ENCODE data around the gene SCO2. TPM values are rescaled to one million over a fixed set of nuclear protein-coding genes. Genes with fewer than 3 reads are reported as not detected.

Gene SCO2, protein sequence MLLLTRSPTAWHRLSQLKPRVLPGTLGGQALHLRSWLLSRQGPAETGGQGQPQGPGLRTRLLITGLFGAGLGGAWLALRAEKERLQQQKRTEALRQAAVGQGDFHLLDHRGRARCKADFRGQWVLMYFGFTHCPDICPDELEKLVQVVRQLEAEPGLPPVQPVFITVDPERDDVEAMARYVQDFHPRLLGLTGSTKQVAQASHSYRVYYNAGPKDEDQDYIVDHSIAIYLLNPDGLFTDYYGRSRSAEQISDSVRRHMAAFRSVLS
- 1.7 TPM for polyA plus RNA-seq (2013, experiment 1 of 2)
- 0.91 TPM for polyA plus RNA-seq (2013, experiment 2 of 2)

- peak within 1 kb of the TSS; percentile 84 for H3K27ac ChIP-seq (ENCODE audit: low read depth, low read length, severe bottlenecking)
- H3K9me3 ChIP-seq (ENCODE audit: control insufficient read depth, low read length), result no peaks in the 10 kb centered on the region
- 0 to 1% methylated on average over 56 to 74 of the region's 84 CpGs for WGBS, 2 experiments (ENCODE audit: insufficient coverage in 2 of 2)
- peaks cover 8% of the 10 kb centered on the region for H3K4me1 ChIP-seq (ENCODE audit: control insufficient read depth, insufficient read depth, low read length, poor library complexity, severe bottlenecking)
- peak within 1 kb of the TSS; percentile 70 for H3K4me3 ChIP-seq (ENCODE audit: extremely low read depth, insufficient read depth, low read length, poor library complexity, severe bottlenecking)
- peaks cover 36% of the 10 kb centered on the region for H3K36me3 ChIP-seq (ENCODE audit: control insufficient read depth, insufficient read depth, low read length)
Measured at GRCh38 chr22:50525104-50525857, at the start of gene SCO2. SCO2 (minus strand) TSS chr22:50525598; CDS start chr22:50524411, 1,187 bp downstream.

GRCh38 chr22:50574383-50574755 lies 49.0 kb upstream of the SCO2 start:
- 96 to 100% methylated on average over 10 to 11 of the region's 11 CpGs for WGBS, 2 experiments (ENCODE audit: insufficient coverage in 2 of 2)

GRCh38 chr22:50573491-50574382 lies 48.3 kb upstream of the SCO2 start:
- no peaks in the 10 kb centered on the region for H3K4me1 ChIP-seq (ENCODE audit: control insufficient read depth, insufficient read depth, low read length, poor library complexity, severe bottlenecking)
- H3K9me3 ChIP-seq (ENCODE audit: control insufficient read depth, low read length), result no peaks in the 10 kb centered on the region
- 94 to 98% methylated on average over 20 to 24 of the region's 26 CpGs for WGBS, 2 experiments (ENCODE audit: insufficient coverage in 2 of 2)
- H3K36me3 ChIP-seq (ENCODE audit: control insufficient read depth, insufficient read depth, low read length), result peaks cover 61% of the 10 kb centered on the region
- no peak overlapping the region for H3K27ac ChIP-seq (ENCODE audit: low read depth, low read length, severe bottlenecking)
- no peak overlapping the region for H3K4me3 ChIP-seq (ENCODE audit: extremely low read depth, insufficient read depth, low read length, poor library complexity, severe bottlenecking)

More at GRCh38 chr22:50574383-50574755, 49.0 kb upstream of the SCO2 start:
- Histone ChIP-seq H3K36me3 (ENCODE audit: control insufficient read depth, insufficient read depth, low read length) (peaks cover 62% of the 10 kb centered on the region), H3K4me3 (ENCODE audit: extremely low read depth, insufficient read depth, low read length, poor library complexity, severe bottlenecking) (no peak overlapping the region), H3K9me3 (ENCODE audit: control insufficient read depth, low read length) (no peaks in the 10 kb centered on the region), H3K4me1 (ENCODE audit: control insufficient read depth, insufficient read depth, low read length, poor library complexity, severe bottlenecking) (no peaks in the 10 kb centered on the region), H3K27ac (ENCODE audit: low read depth, low read length, severe bottlenecking) (no peak overlapping the region)

DNA sequence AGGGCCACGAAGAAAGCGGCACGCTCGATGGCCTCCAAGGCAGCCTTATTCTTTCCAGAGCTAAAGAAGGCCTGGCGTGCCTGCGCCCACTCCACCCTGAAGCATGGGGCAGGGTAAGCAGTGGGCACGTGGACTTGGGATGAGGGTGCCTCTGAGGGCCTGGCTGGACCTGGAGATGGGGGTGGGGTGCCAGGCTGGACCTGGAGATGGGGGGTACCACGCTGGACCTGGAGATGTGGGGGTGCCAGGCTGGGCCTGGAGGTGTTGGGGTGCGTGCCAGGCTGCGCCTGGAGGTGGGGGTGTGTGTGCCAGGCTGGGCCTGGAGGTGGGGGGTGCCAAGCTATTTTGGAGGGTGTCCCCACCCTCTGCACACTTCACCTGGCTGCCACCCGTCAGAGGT lies 47.6 kb upstream of the SCO2 start:
- Histone ChIP-seq H3K27ac (ENCODE audit: low read depth, low read length, severe bottlenecking) (no peak overlapping the region), H3K36me3 (ENCODE audit: control insufficient read depth, insufficient read depth, low read length) (peaks cover 58% of the 10 kb centered on the region), H3K4me1 (ENCODE audit: control insufficient read depth, insufficient read depth, low read length, poor library complexity, severe bottlenecking) (no peaks in the 10 kb centered on the region), H3K4me3 (ENCODE audit: extremely low read depth, insufficient read depth, low read length, poor library complexity, severe bottlenecking) (no peak overlapping the region), H3K9me3 (ENCODE audit: control insufficient read depth, low read length) (no peaks in the 10 kb centered on the region)
- 99 to 100% methylated on average over 6 to 8 of the region's 11 CpGs for WGBS, 2 experiments (ENCODE audit: insufficient coverage in 2 of 2)

- H3K27ac ChIP-seq (ENCODE audit: low read depth, low read length, severe bottlenecking), result no peak overlapping the region
- H3K4me3 ChIP-seq (ENCODE audit: extremely low read depth, insufficient read depth, low read length, poor library complexity, severe bottlenecking), result no peak overlapping the region
- no peaks in the 10 kb centered on the region for H3K4me1 ChIP-seq (ENCODE audit: control insufficient read depth, insufficient read depth, low read length, poor library complexity, severe bottlenecking)
- no peaks in the 10 kb centered on the region for H3K9me3 ChIP-seq (ENCODE audit: control insufficient read depth, low read length)
- peaks cover 58% of the 10 kb centered on the region for H3K36me3 ChIP-seq (ENCODE audit: control insufficient read depth, insufficient read depth, low read length)
- 92 to 94% methylated on average over 21 to 22 of the region's 26 CpGs for WGBS, 2 experiments (ENCODE audit: insufficient coverage in 2 of 2)
Measured at GRCh38 chr22:50571264-50572175, 46.1 kb upstream of the SCO2 start.

- Histone ChIP-seq H3K4me1 (ENCODE audit: control insufficient read depth, insufficient read depth, low read length, poor library complexity, severe bottlenecking) (no peaks in the 10 kb centered on the region), H3K9me3 (ENCODE audit: control insufficient read depth, low read length) (no peaks in the 10 kb centered on the region), H3K36me3 (ENCODE audit: control insufficient read depth, insufficient read depth, low read length) (peaks cover 53% of the 10 kb centered on the region), H3K27ac (ENCODE audit: low read depth, low read length, severe bottlenecking) (no peak overlapping the region), H3K4me3 (ENCODE audit: extremely low read depth, insufficient read depth, low read length, poor library complexity, severe bottlenecking) (no peak overlapping the region)
- 92 to 94% methylated on average over 11 to 12 of the region's 12 CpGs for WGBS, 2 experiments (ENCODE audit: insufficient coverage in 2 of 2)
Measured at GRCh38 chr22:50570861-50571260, 45.5 kb upstream of the SCO2 start.

- Histone ChIP-seq H3K4me3 (ENCODE audit: extremely low read depth, insufficient read depth, low read length, poor library complexity, severe bottlenecking) (no peak overlapping the region), H3K4me1 (ENCODE audit: control insufficient read depth, insufficient read depth, low read length, poor library complexity, severe bottlenecking) (no peaks in the 10 kb centered on the region), H3K27ac (ENCODE audit: low read depth, low read length, severe bottlenecking) (no peak overlapping the region), H3K36me3 (ENCODE audit: control insufficient read depth, insufficient read depth, low read length) (peaks cover 49% of the 10 kb centered on the region), H3K9me3 (ENCODE audit: control insufficient read depth, low read length) (no peaks in the 10 kb centered on the region)
- 96 to 97% methylated on average over 12 to 13 of the region's 13 CpGs for WGBS, 2 experiments (ENCODE audit: insufficient coverage in 2 of 2)
Measured at GRCh38 chr22:50569896-50570535, 44.6 kb upstream of the SCO2 start.

DNA sequence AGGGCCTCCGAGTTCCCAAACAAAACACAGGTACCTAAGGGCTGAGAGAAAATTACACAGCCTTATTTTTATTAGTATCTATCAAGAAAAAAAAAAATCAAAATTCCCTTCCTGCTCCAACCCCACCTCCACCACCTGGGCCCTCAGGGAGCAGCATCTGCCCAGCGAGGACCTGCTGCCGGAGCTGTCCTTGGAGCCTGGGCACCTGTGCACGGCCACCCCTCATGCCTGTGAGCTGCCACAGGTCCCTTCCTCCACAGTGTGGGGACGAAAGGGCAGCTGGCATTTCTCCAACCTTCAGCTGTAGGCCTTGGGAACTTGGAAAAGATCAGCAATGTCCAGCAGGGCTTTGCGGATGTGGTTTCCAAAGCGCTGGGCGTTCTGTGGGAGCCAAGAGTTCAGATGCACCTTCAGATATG lies 43.7 kb upstream of the SCO2 start:
- 96 to 99% methylated on average over 4 to 7 of the region's 8 CpGs for WGBS, 2 experiments (ENCODE audit: insufficient coverage in 2 of 2)
- Histone ChIP-seq H3K4me3 (ENCODE audit: extremely low read depth, insufficient read depth, low read length, poor library complexity, severe bottlenecking) (no peak overlapping the region), H3K9me3 (ENCODE audit: control insufficient read depth, low read length) (no peaks in the 10 kb centered on the region), H3K27ac (ENCODE audit: low read depth, low read length, severe bottlenecking) (no peak overlapping the region), H3K36me3 (ENCODE audit: control insufficient read depth, insufficient read depth, low read length) (peaks cover 47% of the 10 kb centered on the region), H3K4me1 (ENCODE audit: control insufficient read depth, insufficient read depth, low read length, poor library complexity, severe bottlenecking) (no peaks in the 10 kb centered on the region)

- no peaks in the 10 kb centered on the region for H3K4me1 ChIP-seq (ENCODE audit: control insufficient read depth, insufficient read depth, low read length, poor library complexity, severe bottlenecking)
- H3K36me3 ChIP-seq (ENCODE audit: control insufficient read depth, insufficient read depth, low read length), result peaks cover 44% of the 10 kb centered on the region
- no peaks in the 10 kb centered on the region for H3K9me3 ChIP-seq (ENCODE audit: control insufficient read depth, low read length)
- no peak overlapping the region for H3K27ac ChIP-seq (ENCODE audit: low read depth, low read length, severe bottlenecking)
- no peak overlapping the region for H3K4me3 ChIP-seq (ENCODE audit: extremely low read depth, insufficient read depth, low read length, poor library complexity, severe bottlenecking)
- 94 to 97% methylated on average over 7 of the region's 7 CpGs for WGBS, 2 experiments (ENCODE audit: insufficient coverage in 2 of 2)
Measured at GRCh38 chr22:50568626-50569025, 43.2 kb upstream of the SCO2 start.
